B cell (primary cell): ENCODE results near the gene CASTOR1. TPM values are rescaled to one million over a fixed set of nuclear protein-coding genes. Genes with fewer than 3 reads are reported as not detected.

Source experiments
- ATAC-seq: fragments of 200-7000 bp; cut with Tn5 transposase; one replicate; pipeline ENCODE4 v1.10.0; 2021; ENCODE audit warnings: low read depth, mild to moderate bottlenecking, moderate number of reproducible peaks, moderate library complexity
- CTCF ChIA-PET: fragments of 350-600 bp; sonication (Branson Sonifier 250); formaldehyde crosslinking; loops from one replicate; lab custom pipeline; 2021; ENCODE audit warnings: antibody characterized with exemption, inconsistent platforms; lab: Charles Lee
- POLR2A ChIA-PET: fragments of 350-600 bp; sonication (Branson Sonifier 250); formaldehyde crosslinking; loops from one replicate; lab custom pipeline; 2021; ENCODE audit warnings: antibody characterized with exemption; lab: Charles Lee
- DNase-seq: peaks from one replicate; pipeline ENCODE4 v3.0.0; 2013
- H2AFZ ChIP-seq: 2 replicates; pipeline ENCODE4 v1.6.1; 2012; ENCODE audit warnings: mild to moderate bottlenecking, low read depth, low read length; ENCODE audit not compliant: insufficient read depth, poor library complexity, severe bottlenecking
- H3K27ac ChIP-seq, 2 donors: 1 replicate in 1 of 2; 2 replicates in 1 of 2; pipeline ENCODE4 v1.5.1; 2012 to 2013; ENCODE audit warnings: low read length in 2 of 2, mild to moderate bottlenecking in 2 of 2, moderate library complexity in 1 of 2
- H3K27me3 ChIP-seq, 4 experiments: fragments of 200-600 bp in 1 of 4; sonication (generic) in 1 of 4; replicated peaks in 1 of 4; 1 replicate in 2 of 4; 2 replicates in 2 of 4; pipeline versions ENCODE4 v1.6.1 to v1.7.0; 2013 to 2016; ENCODE audit warnings: low read length in 3 of 4, mild to moderate bottlenecking in 2 of 4, mixed read lengths in 1 of 4, moderate library complexity in 1 of 4; ENCODE audit not compliant: insufficient read depth in 4 of 4, control insufficient read depth in 3 of 4; ENCODE audit errors: control extremely low read depth in 1 of 4
- H3K36me3 ChIP-seq, 2 experiments: replicated peaks in 1 of 2; 1 replicate in 1 of 2; 2 replicates in 1 of 2; pipeline versions ENCODE4 v1.6.1 to v1.7.1; 2013; ENCODE audit warnings: low read length in 1 of 2; ENCODE audit not compliant: insufficient read depth in 2 of 2, control insufficient read depth in 1 of 2; ENCODE audit errors: control extremely low read depth in 1 of 2, extremely low read depth in 1 of 2
- H3K4me1 ChIP-seq, 2 donors: fragments of 200-600 bp in 1 of 2; sonication (generic) in 1 of 2; 1 replicate in 1 of 2; 2 replicates in 1 of 2; pipeline versions ENCODE4 v1.5.1 to v1.6.1; 2013 to 2017; ENCODE audit warnings: low read length in 2 of 2; ENCODE audit not compliant: control insufficient read depth in 2 of 2, insufficient read depth in 2 of 2
- H3K4me2 ChIP-seq: replicated peaks from 2 replicates; pipeline ENCODE3; 2012; ENCODE audit warnings: mild to moderate bottlenecking, low read depth, low read length; ENCODE audit not compliant: poor library complexity, severe bottlenecking
- H3K4me3 ChIP-seq, 5 experiments: fragments of 200-600 bp in 1 of 5; sonication (generic) in 1 of 5; 1 replicate in 3 of 5; 2 replicates in 2 of 5; pipeline versions ENCODE4 v1.5.1 to v1.7.0; 2011 to 2016; ENCODE audit warnings: low read length in 4 of 5, mild to moderate bottlenecking in 4 of 5, low read depth in 2 of 5, control low read depth in 1 of 5, moderate library complexity in 1 of 5; ENCODE audit not compliant: insufficient read depth in 1 of 5; ENCODE audit errors: control extremely low read depth in 1 of 5, extremely low read depth in 1 of 5
- H3K79me2 ChIP-seq: fragments of 200-600 bp; sonication (generic); one replicate; pipeline ENCODE4 v1.6.0; 2016; ENCODE audit warnings: low read length; ENCODE audit not compliant: control insufficient read depth, insufficient read depth
- H3K9ac ChIP-seq: fragments of 200-600 bp; sonication (generic); 2 replicates; pipeline ENCODE4 v1.6.1; 2017; ENCODE audit warnings: mild to moderate bottlenecking, low read length, moderate library complexity
- H3K9me3 ChIP-seq, 3 donors: one replicate each; pipeline versions ENCODE4 v1.6.1 to v1.7.1; 2013; ENCODE audit warnings: low read length in 2 of 3; ENCODE audit not compliant: control insufficient read depth in 2 of 3, insufficient read depth in 1 of 3; ENCODE audit errors: control extremely low read depth in 1 of 3
- H4K20me1 ChIP-seq: 2 replicates; pipeline ENCODE4 v1.6.0; 2012; ENCODE audit warnings: mild to moderate bottlenecking, low read length; ENCODE audit not compliant: insufficient read depth, control insufficient read depth, poor library complexity, severe bottlenecking
- H3K27ac Mint-ChIP-seq: one replicate; pipeline ENCODE4 v1.8.0; 2021; ENCODE audit warnings: mixed read lengths
- H3K27me3 Mint-ChIP-seq: one replicate; pipeline ENCODE4 v1.8.0; 2021; ENCODE audit warnings: mixed read lengths
- H3K4me1 Mint-ChIP-seq: one replicate; pipeline ENCODE4 v1.8.0; 2021; ENCODE audit warnings: mixed read lengths
- H3K4me3 Mint-ChIP-seq: one replicate; pipeline ENCODE4 v1.8.0; 2021; ENCODE audit warnings: mixed read lengths
- H3K9me3 Mint-ChIP-seq: one replicate; pipeline ENCODE4 v1.8.0; 2022; ENCODE audit warnings: mixed read lengths; ENCODE audit not compliant: insufficient read depth
- CTCF ChIP-seq: fragments of 200-600 bp; IDR thresholded peaks from one replicate; pipeline ENCODE4 v1.8.0; 2022; ENCODE audit warnings: antibody characterized with exemption, mild to moderate bottlenecking
- EZH2 ChIP-seq: IDR thresholded peaks from 2 replicates; pipeline ENCODE4 v1.6.1; 2012; ENCODE audit warnings: borderline replicate concordance, low read depth, mild to moderate bottlenecking, moderate library complexity, low read length; ENCODE audit not compliant: insufficient read depth, poor library complexity, severe bottlenecking
- WGBS: methylation state at CpG from one replicate; pipeline ENCODE4 v1.1.5; 2013; ENCODE audit warnings: missing lambda C conversion rate; ENCODE audit not compliant: insufficient coverage; 5-methylcytosine and 5-hydroxymethylcytosine counted together
- intact Hi-C: fragments of 100-400 bp; cut with micrococcal nuclease; formaldehyde crosslinking; loops from one replicate; pipeline ENCODE4 v1.10.0; 2022
- polyA plus RNA-seq: library from polyadenylated mRNA; depleted of rRNA; stranded (reverse); fragments of >200 nt; gene quantifications from 2 replicates; pipeline ENCODE4 v1.2.3, GENCODE V29; 2012
- total RNA-seq, 2 donors: library from RNA; stranded (reverse); fragments of 120-200 nt in 1 of 2; gene quantifications; 1 replicate in 1 of 2; 2 replicates in 1 of 2; pipeline versions ENCODE4 v1.2.3 to v1.2.4, GENCODE V29; 2013 to 2022

Gene CASTOR1
- total and polyA plus RNA-seq, 2 donors (not counting 1 experiment from before 2014, with no cell fraction given), result 16.3 to 18.4 TPM

DNA sequence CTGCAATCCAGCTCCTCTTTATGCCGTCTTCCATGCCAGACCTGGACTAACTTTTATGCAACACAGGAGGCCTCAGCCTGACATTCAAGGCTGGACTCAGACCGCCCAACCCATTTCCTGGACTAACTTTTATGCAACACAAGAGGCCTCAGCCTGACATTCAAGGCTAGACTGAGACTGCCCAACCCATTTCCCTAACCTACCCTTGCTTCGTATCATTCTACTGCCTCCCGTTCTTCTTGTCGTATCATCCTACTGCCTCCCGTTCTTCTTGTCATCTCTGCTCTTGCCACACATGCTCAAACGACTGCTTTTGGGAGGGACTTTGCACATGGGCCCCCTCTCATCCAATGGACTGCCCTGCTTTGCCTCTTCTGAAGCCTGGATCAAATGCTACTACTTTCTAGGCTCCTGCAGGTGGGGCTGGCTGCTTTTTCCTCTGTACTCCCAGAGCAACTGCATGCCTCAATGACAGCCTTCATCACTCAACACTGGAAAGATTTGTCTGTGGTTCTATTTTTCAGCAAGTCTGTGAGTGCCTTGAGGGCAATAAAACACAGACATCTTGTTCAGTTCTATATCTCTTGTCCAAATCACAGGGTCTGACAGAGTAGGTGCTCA, 29.6 kb upstream of the CASTOR1 start:
- H3K79me2 ChIP-seq, result peaks cover 98% of the 10 kb centered on the region

More for the DNA sequence above, 29.6 kb upstream of the CASTOR1 start:
- no peak overlapping the region for H2AFZ ChIP-seq
- Mint-ChIP-seq H3K27me3 (no peaks in the 10 kb centered on the region), H3K4me3 (no peak overlapping the region), H3K4me1 (peaks cover 77% of the 10 kb centered on the region), H3K9me3 (no peaks in the 10 kb centered on the region), H3K27ac (peak overlapping the region; percentile 33)
- H3K27ac ChIP-seq, result peak overlapping the region in 1 of 2 donors; percentile 23
- peaks cover 55% of the 10 kb centered on the region for H4K20me1 ChIP-seq
- peaks cover 32 to 54% of the 10 kb centered on the region in 2 donors for H3K4me1 ChIP-seq
- H3K4me2 ChIP-seq, result no peak overlapping the region
- ChIA-PET CTCF (interaction anchor here (0.8 to 19.2 kb wide), 3 partner anchors 29 to 68 kb away, joined by 3 to 229 read pairs (median 3); partner anchors contain the start of genes CASTOR1 and RNF215), POLR2A (no interaction called here)
- no peaks in the 10 kb centered on the region for H3K27me3 ChIP-seq
- TF ChIP-seq EZH2, result no peak
- TF ChIP-seq CTCF, result no peak
- intact Hi-C loops, result no loop called here
- 99% methylated on average over 7 of the region's 7 CpGs for WGBS
- DNase-seq (no peak), ATAC-seq (no peak)
- peaks cover 0 to 41% of the 10 kb centered on the region in 2 experiments for H3K36me3 ChIP-seq
- no peak overlapping the region for H3K4me3 ChIP-seq
- no peak overlapping the region for H3K9ac ChIP-seq
- H3K9me3 ChIP-seq, result no peaks in the 10 kb centered on the region
